Measurements from ENCODE around the gene PARD6G. TPM values are rescaled to one million over a fixed set of nuclear protein-coding genes. Genes with fewer than 3 reads are reported as not detected.
"Not testable (repeated sequence)": the region's sequence is repeated elsewhere in the genome, so short reads cannot be mapped to it uniquely, and the experiment has no call there.

PARD6G gene
- total RNA-seq, 2 experiments from 2014 or later = 0.47 to 1.0 TPM

GRCh38 chr18:80171054-80171872 lies 76.1 kb downstream of the PARD6G start:
- Mint-ChIP-seq H3K27ac (no peak overlapping the region), H3K9me3 (no peaks in the 10 kb centered on the region), H3K36me3 (no peaks in the 10 kb centered on the region), H3K27me3 (peaks cover 24% of the 10 kb centered on the region), H3K4me3 (no peak overlapping the region), H3K4me1 (peaks cover 12% of the 10 kb centered on the region)
- no peak for ATAC-seq (ENCODE audit: low read depth)
- POLR2A ChIA-PET = no interaction called here
- peak; percentile 76 for DNase-seq

GRCh38 chr18:80170395-80171053 lies 76.8 kb downstream of the PARD6G start:
- Mint-ChIP-seq H3K4me1 (peaks cover 6% of the 10 kb centered on the region), H3K27me3 (peaks cover 23% of the 10 kb centered on the region), H3K4me3 (no peak overlapping the region)

GRCh38 chr18:80169607-80170006 lies 77.7 kb downstream of the PARD6G start:
- Mint-ChIP-seq H3K27ac (no peak overlapping the region), H3K36me3 (no peaks in the 10 kb centered on the region), H3K4me3 (no peak overlapping the region), H3K9me3 (peaks cover 3% of the 10 kb centered on the region), H3K4me1 (no peaks in the 10 kb centered on the region), H3K27me3 (peaks cover 15% of the 10 kb centered on the region)
- ATAC-seq (ENCODE audit: low read depth) = no peak
- POLR2A ChIA-PET = no interaction called here
- no peak for DNase-seq

More at GRCh38 chr18:80170395-80171053, 76.8 kb downstream of the PARD6G start:
- DNase-seq (no peak), ATAC-seq (ENCODE audit: low read depth) (no peak)
- H3K36me3 Mint-ChIP-seq = no peaks in the 10 kb centered on the region
- no peak overlapping the region for H3K27ac Mint-ChIP-seq
- POLR2A ChIA-PET = no interaction called here
- H3K9me3 Mint-ChIP-seq = no peaks in the 10 kb centered on the region

GRCh38 chr18:80168982-80169381 lies 78.3 kb downstream of the PARD6G start:
- no peak overlapping the region for H3K27ac Mint-ChIP-seq
- peaks cover 5% of the 10 kb centered on the region for H3K9me3 Mint-ChIP-seq
- DNase-seq (peak; percentile 15), ATAC-seq (ENCODE audit: low read depth) (no peak)
- H3K27me3 Mint-ChIP-seq = peaks cover 15% of the 10 kb centered on the region
- no peaks in the 10 kb centered on the region for H3K36me3 Mint-ChIP-seq
- no peak overlapping the region for H3K4me3 Mint-ChIP-seq
- no peaks in the 10 kb centered on the region for H3K4me1 Mint-ChIP-seq
- POLR2A ChIA-PET = no interaction called here

GRCh38 chr18:80168346-80168745 lies 79.0 kb downstream of the PARD6G start:
- no peak for ATAC-seq (ENCODE audit: low read depth)
- Mint-ChIP-seq H3K27ac (no peak overlapping the region), H3K4me1 (no peaks in the 10 kb centered on the region), H3K9me3 (peaks cover 5% of the 10 kb centered on the region), H3K4me3 (no peak overlapping the region), H3K36me3 (no peaks in the 10 kb centered on the region), H3K27me3 (peaks cover 15% of the 10 kb centered on the region)
- DNase-seq = no peak
- POLR2A ChIA-PET = no interaction called here

GRCh38 chr18:80167931-80168330 lies 79.4 kb downstream of the PARD6G start:
- POLR2A ChIA-PET = no interaction called here
- Mint-ChIP-seq H3K27ac (no peak overlapping the region), H3K9me3 (peaks cover 5% of the 10 kb centered on the region), H3K4me1 (no peaks in the 10 kb centered on the region), H3K27me3 (peaks cover 11% of the 10 kb centered on the region), H3K36me3 (no peaks in the 10 kb centered on the region), H3K4me3 (no peak overlapping the region)
- DNase-seq (peak; percentile 34), ATAC-seq (ENCODE audit: low read depth) (peak; percentile 49)

- Mint-ChIP-seq H3K27me3 (peaks cover 6% of the 10 kb centered on the region), H3K9me3 (peaks cover 5% of the 10 kb centered on the region), H3K4me3 (no peak overlapping the region), H3K36me3 (no peaks in the 10 kb centered on the region), H3K4me1 (no peaks in the 10 kb centered on the region), H3K27ac (no peak overlapping the region)
- ATAC-seq (ENCODE audit: low read depth) = no peak
- POLR2A ChIA-PET = no interaction called here
- DNase-seq = peak; percentile 13
These were observed 80.0 kb downstream of the PARD6G start for GRCh38 chr18:80167331-80167730.

GRCh38 chr18:80166725-80167124 lies 80.6 kb downstream of the PARD6G start:
- no peaks in the 10 kb centered on the region for H3K4me1 Mint-ChIP-seq
- ATAC-seq (ENCODE audit: low read depth) (no peak), DNase-seq (peak; percentile 8)
- peaks cover 6% of the 10 kb centered on the region for H3K27me3 Mint-ChIP-seq
- H3K9me3 Mint-ChIP-seq = peaks cover 5% of the 10 kb centered on the region
- H3K27ac Mint-ChIP-seq = no peak overlapping the region
- no peaks in the 10 kb centered on the region for H3K36me3 Mint-ChIP-seq
- H3K4me3 Mint-ChIP-seq = no peak overlapping the region
- POLR2A ChIA-PET = no interaction called here

- Mint-ChIP-seq H3K27ac (no peak overlapping the region), H3K9me3 (peaks cover 5% of the 10 kb centered on the region), H3K27me3 (peaks cover 2% of the 10 kb centered on the region), H3K36me3 (no peaks in the 10 kb centered on the region), H3K4me3 (no peak overlapping the region), H3K4me1 (no peaks in the 10 kb centered on the region)
- DNase-seq = peak; percentile 25
- POLR2A ChIA-PET = no interaction called here
- ATAC-seq (ENCODE audit: low read depth) = no peak
These were observed 81.1 kb downstream of the PARD6G start for GRCh38 chr18:80166240-80166639.

GRCh38 chr18:80164727-80165355 lies 82.5 kb downstream of the PARD6G start:
- H3K27me3 Mint-ChIP-seq; H3K4me3 Mint-ChIP-seq; H3K27ac Mint-ChIP-seq; H3K9me3 Mint-ChIP-seq; H3K4me1 Mint-ChIP-seq; POLR2A ChIA-PET; H3K36me3 Mint-ChIP-seq; ATAC-seq (ENCODE audit: low read depth): not testable (repeated sequence)
- peak; percentile 0 for DNase-seq

- POLR2A ChIA-PET = no interaction called here
- Mint-ChIP-seq H3K9me3 (peaks cover 5% of the 10 kb centered on the region), H3K27ac (no peak overlapping the region), H3K36me3 (no peaks in the 10 kb centered on the region), H3K27me3 (peaks cover 4% of the 10 kb centered on the region), H3K4me1 (no peaks in the 10 kb centered on the region), H3K4me3 (no peak overlapping the region)
- DNase-seq (no peak), ATAC-seq (ENCODE audit: low read depth) (no peak)
These were observed 84.1 kb downstream of the PARD6G start for GRCh38 chr18:80163183-80163582.

GRCh38 chr18:80161781-80162417 lies 85.4 kb downstream of the PARD6G start:
- Mint-ChIP-seq H3K27me3 (peaks cover 4% of the 10 kb centered on the region), H3K27ac (no peak overlapping the region), H3K9me3 (peaks cover 5% of the 10 kb centered on the region), H3K4me3 (no peak overlapping the region), H3K4me1 (no peaks in the 10 kb centered on the region), H3K36me3 (no peaks in the 10 kb centered on the region)
- ATAC-seq (ENCODE audit: low read depth) (no peak), DNase-seq (no peak)
- POLR2A ChIA-PET = no interaction called here
